Posterior vena cava (tissue), 2 donors: ENCODE data around the gene TANGO2. TPM values are rescaled to one million over a fixed set of nuclear protein-coding genes. Genes with fewer than 3 reads are reported as not detected.

Experiments used
- microRNA-seq, 2 donors: library from miRNA; unstranded; fragments of <30 nt; microRNA quantifications; one replicate each; pipeline ENCODE4 v1.2.0, GENCODE V29; 2020 to 2021; ENCODE audit warnings: borderline microRNAs expressed in 2 of 2
- total RNA-seq, 2 donors: library from RNA; stranded (reverse); fragmentation: NEBNext Ultra II Directional; extraction: Animal tissue kit (Norgen Biotek cat#: 25700); gene quantifications; one replicate each; pipeline ENCODE4 v1.2.1, GENCODE V29; 2021
- donor health status: DM: yes; HTN: yes; CAD: no.
- donor health status: DM: yes; HTN: yes; CAD: no.

Gene TANGO2
- total RNA-seq, 2 donors from 2014 or later: 28.4 to 31.1 TPM

Small RNAs within 50 kb of the gene (microRNA-seq; reads per million reads assigned to microRNA genes)
- gene MIR185 (71.5 to 834 reads per million in 2 donors), gene MIR6816 (0.32 to 0.52 reads per million in 2 donors)

Other genes starting within 250 kb of the TANGO2 start
- 1 to 10 TPM; 3.6 to 3.9 TPM for gene GNB1L, start 166.2 kb upstream of the TANGO2 start, total RNA-seq
- 1 to 10 TPM; 7.6 to 8.6 TPM for gene RTL10, start 166.2 kb upstream of the TANGO2 start, total RNA-seq
- 10 to 100 TPM; 81.7 to 95.4 TPM for gene COMT, start 79.3 kb upstream of the TANGO2 start, total RNA-seq
- gene TXNRD2, start 79.3 kb upstream of the TANGO2 start, total RNA-seq: 10 to 100 TPM; 13.9 to 19.2 TPM
- 10 to 100 TPM; 20.1 to 21.3 TPM for gene ARVCF, start 4.3 kb upstream of the TANGO2 start, total RNA-seq
- 10 to 100 TPM; 24.3 to 25.2 TPM for gene DGCR8, start 59.1 kb downstream of the TANGO2 start, total RNA-seq
- 10 to 100 TPM; 57.0 to 61.6 TPM for gene RANBP1, start 95.0 kb downstream of the TANGO2 start, total RNA-seq
- 10 to 100 TPM; 25.7 to 37.7 TPM for gene TRMT2A, start 96.1 kb downstream of the TANGO2 start, total RNA-seq
- gene ZDHHC8, start 110.7 kb downstream of the TANGO2 start, total RNA-seq: 10 to 100 TPM; 45.6 to 46.3 TPM
- gene CCDC188, start 129.9 kb downstream of the TANGO2 start, total RNA-seq: 1 to 10 TPM in 1 of 2 donors, under 1 TPM in 1; 1.00 to 2.5 TPM
- gene RTN4R, start 247.2 kb downstream of the TANGO2 start, total RNA-seq: under 1 TPM; 0.19 to 0.76 TPM